ENCODE data around the gene WBP2NL.

Gene WBP2NL

DNA sequence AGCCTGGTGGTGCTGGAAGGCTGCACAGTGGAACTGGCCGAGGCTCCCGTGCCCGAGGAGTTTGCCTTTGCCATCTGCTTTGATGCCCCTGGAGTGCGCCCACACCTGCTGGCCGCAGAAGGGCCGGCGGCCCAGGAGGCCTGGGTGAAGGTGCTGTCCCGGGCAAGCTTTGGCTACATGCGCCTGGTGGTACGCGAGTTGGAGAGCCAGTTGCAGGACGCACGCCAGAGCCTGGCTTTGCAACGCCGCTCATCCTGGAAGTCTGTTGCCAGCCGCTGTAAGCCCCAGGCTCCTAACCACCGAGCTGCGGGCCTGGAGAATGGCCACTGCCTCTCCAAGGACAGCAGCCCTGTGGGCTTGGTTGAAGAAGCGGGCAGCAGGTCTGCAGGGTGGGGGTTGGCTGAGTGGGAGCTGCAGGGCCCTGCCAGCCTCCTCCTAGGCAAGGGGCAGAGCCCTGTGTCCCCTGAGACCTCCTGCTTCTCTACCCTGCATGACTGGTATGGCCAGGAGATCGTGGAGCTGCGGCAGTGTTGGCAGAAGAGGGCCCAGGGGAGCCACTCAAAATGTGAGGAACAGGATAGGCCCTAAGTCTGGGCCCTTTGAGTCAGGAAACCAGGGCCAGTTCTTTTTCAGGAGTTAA lies 79.0 kb downstream of the WBP2NL start:
- no peak for TF ChIP-seq TCF12 (IDR thresholded peaks at IDR 0.05; ENCODE audit: low read depth)
- no peak for TF ChIP-seq YY1 (IDR thresholded peaks at IDR 0.05; ENCODE audit: low read depth)
- TF ChIP-seq ZBTB7A (IDR thresholded peaks at IDR 0.05; ENCODE audit: low read depth) = no peak
- TF ChIP-seq, protein P1, sequence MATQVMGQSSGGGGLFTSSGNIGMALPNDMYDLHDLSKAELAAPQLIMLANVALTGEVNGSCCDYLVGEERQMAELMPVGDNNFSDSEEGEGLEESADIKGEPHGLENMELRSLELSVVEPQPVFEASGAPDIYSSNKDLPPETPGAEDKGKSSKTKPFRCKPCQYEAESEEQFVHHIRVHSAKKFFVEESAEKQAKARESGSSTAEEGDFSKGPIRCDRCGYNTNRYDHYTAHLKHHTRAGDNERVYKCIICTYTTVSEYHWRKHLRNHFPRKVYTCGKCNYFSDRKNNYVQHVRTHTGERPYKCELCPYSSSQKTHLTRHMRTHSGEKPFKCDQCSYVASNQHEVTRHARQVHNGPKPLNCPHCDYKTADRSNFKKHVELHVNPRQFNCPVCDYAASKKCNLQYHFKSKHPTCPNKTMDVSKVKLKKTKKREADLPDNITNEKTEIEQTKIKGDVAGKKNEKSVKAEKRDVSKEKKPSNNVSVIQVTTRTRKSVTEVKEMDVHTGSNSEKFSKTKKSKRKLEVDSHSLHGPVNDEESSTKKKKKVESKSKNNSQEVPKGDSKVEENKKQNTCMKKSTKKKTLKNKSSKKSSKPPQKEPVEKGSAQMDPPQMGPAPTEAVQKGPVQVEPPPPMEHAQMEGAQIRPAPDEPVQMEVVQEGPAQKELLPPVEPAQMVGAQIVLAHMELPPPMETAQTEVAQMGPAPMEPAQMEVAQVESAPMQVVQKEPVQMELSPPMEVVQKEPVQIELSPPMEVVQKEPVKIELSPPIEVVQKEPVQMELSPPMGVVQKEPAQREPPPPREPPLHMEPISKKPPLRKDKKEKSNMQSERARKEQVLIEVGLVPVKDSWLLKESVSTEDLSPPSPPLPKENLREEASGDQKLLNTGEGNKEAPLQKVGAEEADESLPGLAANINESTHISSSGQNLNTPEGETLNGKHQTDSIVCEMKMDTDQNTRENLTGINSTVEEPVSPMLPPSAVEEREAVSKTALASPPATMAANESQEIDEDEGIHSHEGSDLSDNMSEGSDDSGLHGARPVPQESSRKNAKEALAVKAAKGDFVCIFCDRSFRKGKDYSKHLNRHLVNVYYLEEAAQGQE (IDR thresholded peaks at IDR 0.05; ENCODE audit: low read depth) = no peak
- TF ChIP-seq, protein P2, sequence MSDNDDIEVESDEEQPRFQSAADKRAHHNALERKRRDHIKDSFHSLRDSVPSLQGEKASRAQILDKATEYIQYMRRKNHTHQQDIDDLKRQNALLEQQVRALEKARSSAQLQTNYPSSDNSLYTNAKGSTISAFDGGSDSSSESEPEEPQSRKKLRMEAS (IDR thresholded peaks at IDR 0.05) = no peak

Data from Ishikawa (cell line).